ENCODE results near the gene CLDN24.

Gene CLDN24

DNA sequence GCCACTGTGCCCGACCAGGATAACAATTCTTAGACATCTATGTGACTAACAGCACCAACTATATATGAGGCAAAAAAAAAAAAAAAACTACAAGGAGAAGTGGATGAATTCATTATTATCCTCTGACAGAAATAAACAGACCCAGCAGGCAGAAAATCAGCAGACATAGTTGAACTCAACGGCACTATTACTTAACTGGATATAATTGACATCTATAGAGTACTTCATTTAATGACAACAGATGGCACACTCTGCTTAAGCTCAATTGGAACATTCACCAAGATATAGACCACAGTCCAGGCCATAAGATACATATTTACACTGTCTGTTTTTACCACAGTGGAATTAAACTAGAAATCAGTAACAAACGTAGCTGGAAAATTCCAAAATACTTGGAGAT, 15.4 kb downstream of the CLDN24 start:
- Histone ChIP-seq H3K36me3 (ENCODE audit: low read length) (no peaks in the 10 kb centered on the region), H3K79me2 (ENCODE audit: insufficient read depth, low read length) (no peaks in the 10 kb centered on the region), H3K4me2 (ENCODE audit: low read depth, low read length, poor library complexity, severe bottlenecking) (no peak overlapping the region), H3K27me3 (ENCODE audit: low read length) (no peaks in the 10 kb centered on the region; the same call in 1 of the 2 replicates), H4K20me1 (ENCODE audit: low read depth, low read length) (no peaks in the 10 kb centered on the region), H3K27ac (ENCODE audit: low read depth, low read length) (no peak overlapping the region), H2AFZ (ENCODE audit: low read depth, low read length, severe bottlenecking) (no peak overlapping the region), H3K9ac (ENCODE audit: low read length) (no peak overlapping the region), H3K9me3 (ENCODE audit: insufficient read depth, low read length) (no peaks in the 10 kb centered on the region), H3K4me3 (ENCODE audit: insufficient read depth, low read length, poor library complexity, severe bottlenecking) (no peak overlapping the region), H3F3A (ENCODE audit: insufficient read depth) (no peaks in the 10 kb centered on the region), H3K9me2 (replicated peaks; ENCODE audit: insufficient read depth, low read length) (no peaks in the 10 kb centered on the region)
- TF ChIP-seq EZH2phosphoT487 (conservative IDR thresholded peaks at IDR 0.05; ENCODE audit: low read length) = no peak
- TF ChIP-seq, protein P1, sequence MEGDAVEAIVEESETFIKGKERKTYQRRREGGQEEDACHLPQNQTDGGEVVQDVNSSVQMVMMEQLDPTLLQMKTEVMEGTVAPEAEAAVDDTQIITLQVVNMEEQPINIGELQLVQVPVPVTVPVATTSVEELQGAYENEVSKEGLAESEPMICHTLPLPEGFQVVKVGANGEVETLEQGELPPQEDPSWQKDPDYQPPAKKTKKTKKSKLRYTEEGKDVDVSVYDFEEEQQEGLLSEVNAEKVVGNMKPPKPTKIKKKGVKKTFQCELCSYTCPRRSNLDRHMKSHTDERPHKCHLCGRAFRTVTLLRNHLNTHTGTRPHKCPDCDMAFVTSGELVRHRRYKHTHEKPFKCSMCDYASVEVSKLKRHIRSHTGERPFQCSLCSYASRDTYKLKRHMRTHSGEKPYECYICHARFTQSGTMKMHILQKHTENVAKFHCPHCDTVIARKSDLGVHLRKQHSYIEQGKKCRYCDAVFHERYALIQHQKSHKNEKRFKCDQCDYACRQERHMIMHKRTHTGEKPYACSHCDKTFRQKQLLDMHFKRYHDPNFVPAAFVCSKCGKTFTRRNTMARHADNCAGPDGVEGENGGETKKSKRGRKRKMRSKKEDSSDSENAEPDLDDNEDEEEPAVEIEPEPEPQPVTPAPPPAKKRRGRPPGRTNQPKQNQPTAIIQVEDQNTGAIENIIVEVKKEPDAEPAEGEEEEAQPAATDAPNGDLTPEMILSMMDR (IDR thresholded peaks at IDR 0.05; ENCODE audit: insufficient read depth, low read length, poor library complexity, severe bottlenecking) = no peak

DNA sequence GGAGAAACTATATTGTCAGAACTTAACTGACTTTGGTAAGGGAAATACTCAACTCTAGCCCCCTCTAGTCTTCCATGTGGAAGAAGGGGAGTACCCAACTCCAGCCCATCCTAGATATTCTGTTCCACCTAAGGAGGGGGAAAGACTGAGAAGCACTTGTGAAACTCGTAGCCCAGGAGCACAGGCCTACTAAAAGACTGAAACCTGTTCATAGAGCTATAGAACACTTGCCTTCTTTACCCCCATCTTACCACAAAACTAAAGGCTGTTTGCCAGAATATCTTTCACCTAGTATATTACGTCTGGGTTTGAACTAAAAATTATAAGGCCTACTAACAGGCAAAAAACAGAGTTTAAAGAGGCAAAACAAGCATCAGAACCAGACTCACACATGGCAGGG, 17.7 kb downstream of the CLDN24 start:
- no peaks in the 10 kb centered on the region for H3K79me2 ChIP-seq (ENCODE audit: insufficient read depth, low read length)
- TF ChIP-seq, protein P1 (IDR thresholded peaks at IDR 0.05; ENCODE audit: insufficient read depth, low read length, poor library complexity, severe bottlenecking) = no peak
- no peak for TF ChIP-seq EZH2phosphoT487 (conservative IDR thresholded peaks at IDR 0.05; ENCODE audit: low read length)

DNA sequence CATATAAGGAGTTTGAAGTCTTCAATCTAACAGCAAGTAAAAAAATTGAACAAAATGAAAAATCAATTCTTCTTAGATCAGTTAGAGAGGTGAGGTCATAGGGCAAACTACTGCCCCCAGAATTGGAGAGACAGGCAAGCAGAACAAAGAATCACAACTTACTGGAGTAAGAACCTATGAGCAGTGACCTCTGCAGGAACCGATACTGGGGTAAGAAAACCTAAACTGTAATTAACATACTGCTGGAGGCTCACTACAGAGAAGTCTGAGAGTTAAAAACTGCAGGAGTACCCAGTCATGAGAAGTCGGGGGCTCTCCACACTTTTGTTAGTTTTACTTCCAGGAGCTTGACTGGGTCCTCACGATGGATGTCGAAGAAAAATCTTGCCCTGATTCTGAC, 18.2 kb downstream of the CLDN24 start:
- Histone ChIP-seq H3K27me3 (ENCODE audit: low read length) (no peaks in the 10 kb centered on the region; the same call in 1 of the 2 replicates), H3K9me3 (ENCODE audit: insufficient read depth, low read length) (no peaks in the 10 kb centered on the region), H3K79me2 (ENCODE audit: insufficient read depth, low read length) (no peaks in the 10 kb centered on the region), H2AFZ (ENCODE audit: low read depth, low read length, severe bottlenecking) (no peak overlapping the region), H3K4me3 (ENCODE audit: insufficient read depth, low read length, poor library complexity, severe bottlenecking) (no peak overlapping the region), H4K20me1 (ENCODE audit: low read depth, low read length) (no peaks in the 10 kb centered on the region), H3F3A (ENCODE audit: insufficient read depth) (no peaks in the 10 kb centered on the region), H3K4me2 (ENCODE audit: low read depth, low read length, poor library complexity, severe bottlenecking) (no peak overlapping the region), H3K9me2 (replicated peaks; ENCODE audit: insufficient read depth, low read length) (no peaks in the 10 kb centered on the region), H3K27ac (ENCODE audit: low read depth, low read length) (no peak overlapping the region), H3K9ac (ENCODE audit: low read length) (no peak overlapping the region), H3K36me3 (ENCODE audit: low read length) (no peaks in the 10 kb centered on the region)
- no peak for TF ChIP-seq EZH2phosphoT487 (conservative IDR thresholded peaks at IDR 0.05; ENCODE audit: low read length)
- TF ChIP-seq, protein P1 (IDR thresholded peaks at IDR 0.05; ENCODE audit: insufficient read depth, low read length, poor library complexity, severe bottlenecking) = no peak

More for the DNA sequence above, 17.7 kb downstream of the CLDN24 start:
- Histone ChIP-seq H4K20me1 (ENCODE audit: low read depth, low read length) (no peaks in the 10 kb centered on the region), H3K9me3 (ENCODE audit: insufficient read depth, low read length) (no peaks in the 10 kb centered on the region), H3K36me3 (ENCODE audit: low read length) (no peaks in the 10 kb centered on the region), H3F3A (ENCODE audit: insufficient read depth) (no peaks in the 10 kb centered on the region), H3K27me3 (ENCODE audit: low read length) (no peaks in the 10 kb centered on the region; the same call in 1 of the 2 replicates), H3K9me2 (replicated peaks; ENCODE audit: insufficient read depth, low read length) (no peaks in the 10 kb centered on the region), H3K27ac (ENCODE audit: low read depth, low read length) (no peak overlapping the region), H3K4me2 (ENCODE audit: low read depth, low read length, poor library complexity, severe bottlenecking) (no peak overlapping the region), H3K9ac (ENCODE audit: low read length) (no peak overlapping the region), H2AFZ (ENCODE audit: low read depth, low read length, severe bottlenecking) (no peak overlapping the region), H3K4me3 (ENCODE audit: insufficient read depth, low read length, poor library complexity, severe bottlenecking) (no peak overlapping the region)

All from SU-DHL-6 (cell line).